ENCODE results near the gene TMEM178B. TPM values are rescaled to one million over a fixed set of nuclear protein-coding genes. Genes with fewer than 3 reads are reported as not detected.

TMEM178B gene
- total RNA-seq, 2 donors from 2014 or later = 0.92 to 0.95 TPM

DNA sequence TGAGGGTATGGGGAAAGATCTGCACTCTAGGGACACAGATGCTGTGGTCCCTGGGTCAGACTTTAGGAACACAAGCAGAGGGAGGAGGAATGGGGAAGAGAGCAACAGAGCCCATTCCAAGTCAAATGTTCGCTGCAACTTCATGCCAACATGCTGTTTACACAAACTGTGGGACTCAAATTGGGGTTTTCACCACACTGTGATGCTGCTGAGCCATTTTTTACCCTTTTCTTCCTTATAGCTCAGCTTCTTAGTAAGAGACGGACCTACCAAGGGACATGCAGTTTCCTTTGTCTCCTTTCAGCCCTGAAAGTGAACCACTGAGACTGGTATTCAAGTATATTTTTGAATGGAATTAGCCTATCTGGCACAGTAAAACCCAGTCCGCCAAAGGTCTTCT is 413.1 kb downstream of the TMEM178B start:
- TF ChIP-seq, protein P1, sequence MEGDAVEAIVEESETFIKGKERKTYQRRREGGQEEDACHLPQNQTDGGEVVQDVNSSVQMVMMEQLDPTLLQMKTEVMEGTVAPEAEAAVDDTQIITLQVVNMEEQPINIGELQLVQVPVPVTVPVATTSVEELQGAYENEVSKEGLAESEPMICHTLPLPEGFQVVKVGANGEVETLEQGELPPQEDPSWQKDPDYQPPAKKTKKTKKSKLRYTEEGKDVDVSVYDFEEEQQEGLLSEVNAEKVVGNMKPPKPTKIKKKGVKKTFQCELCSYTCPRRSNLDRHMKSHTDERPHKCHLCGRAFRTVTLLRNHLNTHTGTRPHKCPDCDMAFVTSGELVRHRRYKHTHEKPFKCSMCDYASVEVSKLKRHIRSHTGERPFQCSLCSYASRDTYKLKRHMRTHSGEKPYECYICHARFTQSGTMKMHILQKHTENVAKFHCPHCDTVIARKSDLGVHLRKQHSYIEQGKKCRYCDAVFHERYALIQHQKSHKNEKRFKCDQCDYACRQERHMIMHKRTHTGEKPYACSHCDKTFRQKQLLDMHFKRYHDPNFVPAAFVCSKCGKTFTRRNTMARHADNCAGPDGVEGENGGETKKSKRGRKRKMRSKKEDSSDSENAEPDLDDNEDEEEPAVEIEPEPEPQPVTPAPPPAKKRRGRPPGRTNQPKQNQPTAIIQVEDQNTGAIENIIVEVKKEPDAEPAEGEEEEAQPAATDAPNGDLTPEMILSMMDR (IDR thresholded peaks at IDR 0.05) = no peak
- Histone ChIP-seq H3K27ac (no peak overlapping the region), H3K36me3 (no peaks in the 10 kb centered on the region), H3K4me3 (no peak overlapping the region), H3K4me1 (ENCODE audit: control insufficient read depth in 1 of 2, low read depth in 2 of 2) (no peaks in the 10 kb centered on the region), H3K9me3 (no peaks in the 10 kb centered on the region), H3K27me3 (replicated peaks; ENCODE audit: insufficient read depth) (no peaks in the 10 kb centered on the region)
- ATAC-seq (ENCODE audit: insufficient number of reproducible peaks, low FRiP score, low read depth) = peak; percentile 12
- no peak for DNase-seq (ENCODE audit: low spot score)

DNA sequence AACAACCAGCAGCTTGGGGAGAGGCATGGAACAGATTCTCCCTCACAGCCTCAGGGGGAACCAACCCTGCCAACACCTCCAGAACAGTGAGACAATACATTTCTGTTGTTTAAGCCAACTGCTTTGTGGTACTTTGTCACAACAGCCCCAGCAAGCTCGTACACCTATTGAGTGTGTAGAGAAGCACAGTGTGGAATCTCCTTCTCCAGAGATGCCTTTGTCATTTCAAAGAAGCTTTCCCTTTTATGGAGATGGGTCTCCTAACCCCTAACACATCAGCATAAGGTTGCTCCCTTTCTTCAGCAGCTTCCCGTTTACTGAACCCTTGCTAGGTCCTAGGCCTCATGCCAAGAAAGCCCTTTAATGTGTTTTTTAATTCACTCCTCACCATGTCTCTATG is 416.6 kb downstream of the TMEM178B start:
- Histone ChIP-seq H3K27me3 (replicated peaks; ENCODE audit: insufficient read depth) (no peaks in the 10 kb centered on the region), H3K36me3 (no peaks in the 10 kb centered on the region), H3K4me3 (no peak overlapping the region), H3K4me1 (ENCODE audit: control insufficient read depth in 1 of 2, low read depth in 2 of 2) (no peaks in the 10 kb centered on the region), H3K27ac (no peak overlapping the region), H3K9me3 (no peaks in the 10 kb centered on the region)
- ATAC-seq (ENCODE audit: insufficient number of reproducible peaks, low FRiP score, low read depth) (no peak), DNase-seq (ENCODE audit: low spot score) (no peak)
- TF ChIP-seq, protein P1 (IDR thresholded peaks at IDR 0.05) = no peak

DNA sequence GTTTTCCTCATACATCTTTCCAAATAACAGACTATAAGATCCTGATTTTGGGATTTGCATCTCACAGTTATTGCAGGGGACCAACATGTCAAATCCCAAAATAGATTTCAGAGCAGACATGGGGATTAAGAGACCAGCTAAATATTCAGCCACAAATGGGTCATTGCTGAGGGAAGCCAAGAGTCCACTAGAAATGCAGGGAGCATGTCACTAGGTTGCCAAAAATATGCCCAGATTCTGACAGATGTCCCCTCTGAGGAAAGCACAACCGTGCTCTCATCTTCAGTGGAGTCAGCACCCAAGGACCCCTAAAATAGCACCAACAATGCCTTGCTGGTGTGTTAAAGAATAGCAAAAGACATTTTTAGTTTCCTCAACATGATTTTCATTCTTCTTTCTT is 421.2 kb downstream of the TMEM178B start:
- H3K36me3 ChIP-seq = no peaks in the 10 kb centered on the region
- DNase-seq (ENCODE audit: low spot score) (no peak), ATAC-seq (ENCODE audit: insufficient number of reproducible peaks, low FRiP score, low read depth) (no peak)
- H3K27ac ChIP-seq = no peak overlapping the region
- no peak overlapping the region for H3K4me3 ChIP-seq
- H3K9me3 ChIP-seq = no peaks in the 10 kb centered on the region
- TF ChIP-seq, protein P1 (IDR thresholded peaks at IDR 0.05) = no peak
- H3K27me3 ChIP-seq (replicated peaks; ENCODE audit: insufficient read depth) = no peaks in the 10 kb centered on the region
- H3K4me1 ChIP-seq (ENCODE audit: control insufficient read depth in 1 of 2, low read depth in 2 of 2) = no peaks in the 10 kb centered on the region

DNA sequence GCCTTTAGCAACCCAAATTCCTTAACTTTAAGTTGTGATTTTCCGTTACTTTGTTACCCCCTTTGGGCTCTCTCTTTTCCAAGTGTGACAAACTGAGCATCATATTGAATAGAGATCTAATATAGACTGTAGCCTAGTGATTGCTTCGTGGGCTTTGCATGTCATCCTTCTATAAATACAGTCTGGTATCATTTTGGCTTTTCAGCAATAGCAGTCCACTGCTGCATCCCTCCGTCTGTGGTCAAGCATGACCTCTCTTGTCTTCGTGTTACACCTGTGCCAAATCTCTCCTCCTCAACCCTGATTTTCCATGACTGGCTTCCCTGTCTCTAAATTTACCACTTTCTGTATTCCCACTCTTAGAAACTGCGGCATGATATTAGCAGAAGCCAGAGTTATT is 423.5 kb downstream of the TMEM178B start:
- DNase-seq (ENCODE audit: low spot score) (no peak), ATAC-seq (ENCODE audit: insufficient number of reproducible peaks, low FRiP score, low read depth) (no peak)
- no peaks in the 10 kb centered on the region for H3K9me3 ChIP-seq
- no peak overlapping the region for H3K27ac ChIP-seq
- H3K27me3 ChIP-seq (replicated peaks; ENCODE audit: insufficient read depth) = no peaks in the 10 kb centered on the region
- TF ChIP-seq, protein P1 (IDR thresholded peaks at IDR 0.05) = no peak
- no peaks in the 10 kb centered on the region for H3K36me3 ChIP-seq
- no peaks in the 10 kb centered on the region for H3K4me1 ChIP-seq (ENCODE audit: control insufficient read depth in 1 of 2, low read depth in 2 of 2)
- no peak overlapping the region for H3K4me3 ChIP-seq

DNA sequence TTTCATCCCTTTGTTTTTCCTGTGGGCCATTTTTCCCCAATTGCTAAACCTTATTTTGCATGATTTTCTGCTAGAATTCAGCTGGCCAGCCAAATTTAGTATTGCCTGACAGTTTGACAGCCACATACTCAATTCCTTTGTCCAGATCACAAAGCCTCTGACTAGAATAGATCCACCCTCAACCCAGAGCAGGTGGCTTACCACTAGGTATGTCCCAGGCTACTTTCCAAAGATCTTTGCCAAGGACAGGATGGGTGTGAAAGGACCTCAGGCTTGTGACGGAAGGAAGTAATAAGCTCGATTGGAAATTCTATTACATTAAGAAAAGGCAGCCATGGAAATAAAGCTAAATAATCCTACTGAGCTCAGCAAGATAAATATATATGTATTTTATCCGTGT is 426.7 kb downstream of the TMEM178B start:
- ATAC-seq (ENCODE audit: insufficient number of reproducible peaks, low FRiP score, low read depth) = no peak

More for the DNA sequence above, 426.7 kb downstream of the TMEM178B start:
- H3K9me3 ChIP-seq = no peaks in the 10 kb centered on the region
- H3K4me3 ChIP-seq = no peak overlapping the region
- DNase-seq (ENCODE audit: low spot score) = no peak
- H3K4me1 ChIP-seq (ENCODE audit: control insufficient read depth in 1 of 2, low read depth in 2 of 2) = no peaks in the 10 kb centered on the region
- TF ChIP-seq, protein P1 (IDR thresholded peaks at IDR 0.05) = no peak
- H3K36me3 ChIP-seq = no peaks in the 10 kb centered on the region
- H3K27me3 ChIP-seq (replicated peaks; ENCODE audit: insufficient read depth) = no peaks in the 10 kb centered on the region
- no peak overlapping the region for H3K27ac ChIP-seq
